Ishikawa (cell line): ENCODE measurements around the gene USP22.

Experiments used
- CEBPB ChIP-seq: IDR thresholded peaks from 2 replicates; pipeline ENCODE4 v1.6.1; 2012
- CREB1 ChIP-seq: IDR thresholded peaks from 2 replicates; pipeline ENCODE4 v1.6.1; 2012; ENCODE audit warnings: low read depth
- EGR1 ChIP-seq: IDR thresholded peaks from 2 replicates; pipeline ENCODE4 v1.6.1; 2012
- EP300 ChIP-seq: IDR thresholded peaks from 2 replicates; pipeline ENCODE4 v1.6.1; 2012; ENCODE audit warnings: borderline replicate concordance
- FOXM1 ChIP-seq: IDR thresholded peaks from 2 replicates; pipeline ENCODE4 v1.6.1; 2012; ENCODE audit warnings: low read depth, borderline replicate concordance
- NFIC ChIP-seq: IDR thresholded peaks from 2 replicates; pipeline ENCODE4 v1.6.1; 2012
- RAD21 ChIP-seq: IDR thresholded peaks from 2 replicates; pipeline ENCODE4 v1.6.1; 2012; ENCODE audit warnings: low read depth
- TAF1 ChIP-seq: IDR thresholded peaks from 2 replicates; pipeline ENCODE4 v1.6.1; 2012; ENCODE audit warnings: low read depth, mild to moderate bottlenecking
- TCF12 ChIP-seq: IDR thresholded peaks from 2 replicates; pipeline ENCODE4 v1.6.1; 2012; ENCODE audit warnings: low read depth
- TEAD4 ChIP-seq: IDR thresholded peaks from 2 replicates; pipeline ENCODE4 v1.6.1; 2012
- YY1 ChIP-seq: IDR thresholded peaks from 2 replicates; pipeline ENCODE4 v1.6.1; 2012; ENCODE audit warnings: low read depth
- ZBTB7A ChIP-seq: IDR thresholded peaks from 2 replicates; pipeline ENCODE4 v1.6.1; 2012; ENCODE audit warnings: low read depth
- TF ChIP-seq, protein P1 (sequence below): IDR thresholded peaks from 2 replicates; pipeline ENCODE4 v1.6.1; 2012; ENCODE audit warnings: low read depth, mild to moderate bottlenecking
- TF ChIP-seq, protein P2 (sequence below): IDR thresholded peaks from 2 replicates; pipeline ENCODE4 v1.6.1; 2012
- TF ChIP-seq, protein P3 (sequence below): IDR thresholded peaks from 2 replicates; pipeline ENCODE4 v1.6.1; 2012

Gene USP22

DNA sequence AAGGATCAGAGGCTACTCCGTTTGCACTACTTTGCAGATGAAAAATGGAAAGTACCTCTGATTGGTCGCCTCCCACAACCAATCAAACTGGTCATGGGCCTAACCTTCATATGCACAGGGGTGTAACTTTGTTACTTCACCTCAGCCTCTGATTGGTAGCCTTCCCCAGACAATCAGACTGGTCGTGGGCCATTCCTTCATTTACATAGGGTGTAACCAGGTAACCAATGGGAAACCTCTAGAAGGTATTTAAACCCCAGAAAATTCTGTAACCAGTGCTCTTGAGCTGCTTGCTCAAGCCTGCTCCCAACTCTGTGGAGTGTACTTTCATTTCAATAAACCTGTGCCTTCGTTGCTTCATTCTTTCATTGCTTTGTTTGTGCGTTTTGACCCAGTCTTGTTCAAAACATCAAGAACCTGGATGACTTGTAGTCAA lies 39.2 kb upstream of the USP22 start:
- TF ChIP-seq TEAD4, result no peak
- TF ChIP-seq, protein P1, sequence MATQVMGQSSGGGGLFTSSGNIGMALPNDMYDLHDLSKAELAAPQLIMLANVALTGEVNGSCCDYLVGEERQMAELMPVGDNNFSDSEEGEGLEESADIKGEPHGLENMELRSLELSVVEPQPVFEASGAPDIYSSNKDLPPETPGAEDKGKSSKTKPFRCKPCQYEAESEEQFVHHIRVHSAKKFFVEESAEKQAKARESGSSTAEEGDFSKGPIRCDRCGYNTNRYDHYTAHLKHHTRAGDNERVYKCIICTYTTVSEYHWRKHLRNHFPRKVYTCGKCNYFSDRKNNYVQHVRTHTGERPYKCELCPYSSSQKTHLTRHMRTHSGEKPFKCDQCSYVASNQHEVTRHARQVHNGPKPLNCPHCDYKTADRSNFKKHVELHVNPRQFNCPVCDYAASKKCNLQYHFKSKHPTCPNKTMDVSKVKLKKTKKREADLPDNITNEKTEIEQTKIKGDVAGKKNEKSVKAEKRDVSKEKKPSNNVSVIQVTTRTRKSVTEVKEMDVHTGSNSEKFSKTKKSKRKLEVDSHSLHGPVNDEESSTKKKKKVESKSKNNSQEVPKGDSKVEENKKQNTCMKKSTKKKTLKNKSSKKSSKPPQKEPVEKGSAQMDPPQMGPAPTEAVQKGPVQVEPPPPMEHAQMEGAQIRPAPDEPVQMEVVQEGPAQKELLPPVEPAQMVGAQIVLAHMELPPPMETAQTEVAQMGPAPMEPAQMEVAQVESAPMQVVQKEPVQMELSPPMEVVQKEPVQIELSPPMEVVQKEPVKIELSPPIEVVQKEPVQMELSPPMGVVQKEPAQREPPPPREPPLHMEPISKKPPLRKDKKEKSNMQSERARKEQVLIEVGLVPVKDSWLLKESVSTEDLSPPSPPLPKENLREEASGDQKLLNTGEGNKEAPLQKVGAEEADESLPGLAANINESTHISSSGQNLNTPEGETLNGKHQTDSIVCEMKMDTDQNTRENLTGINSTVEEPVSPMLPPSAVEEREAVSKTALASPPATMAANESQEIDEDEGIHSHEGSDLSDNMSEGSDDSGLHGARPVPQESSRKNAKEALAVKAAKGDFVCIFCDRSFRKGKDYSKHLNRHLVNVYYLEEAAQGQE, result no peak
- TF ChIP-seq, protein P2, sequence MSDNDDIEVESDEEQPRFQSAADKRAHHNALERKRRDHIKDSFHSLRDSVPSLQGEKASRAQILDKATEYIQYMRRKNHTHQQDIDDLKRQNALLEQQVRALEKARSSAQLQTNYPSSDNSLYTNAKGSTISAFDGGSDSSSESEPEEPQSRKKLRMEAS, result no peak
- TF ChIP-seq YY1, result no peak
- no peak for TF ChIP-seq CREB1

GRCh38 chr17:21079196-21079595 lies 36.4 kb upstream of the USP22 start:
- TF ChIP-seq TEAD4 (no peak), CREB1 (no peak), NFIC (no peak), CEBPB (no peak), ZBTB7A (no peak)
- TF ChIP-seq, protein P1, result no peak

DNA sequence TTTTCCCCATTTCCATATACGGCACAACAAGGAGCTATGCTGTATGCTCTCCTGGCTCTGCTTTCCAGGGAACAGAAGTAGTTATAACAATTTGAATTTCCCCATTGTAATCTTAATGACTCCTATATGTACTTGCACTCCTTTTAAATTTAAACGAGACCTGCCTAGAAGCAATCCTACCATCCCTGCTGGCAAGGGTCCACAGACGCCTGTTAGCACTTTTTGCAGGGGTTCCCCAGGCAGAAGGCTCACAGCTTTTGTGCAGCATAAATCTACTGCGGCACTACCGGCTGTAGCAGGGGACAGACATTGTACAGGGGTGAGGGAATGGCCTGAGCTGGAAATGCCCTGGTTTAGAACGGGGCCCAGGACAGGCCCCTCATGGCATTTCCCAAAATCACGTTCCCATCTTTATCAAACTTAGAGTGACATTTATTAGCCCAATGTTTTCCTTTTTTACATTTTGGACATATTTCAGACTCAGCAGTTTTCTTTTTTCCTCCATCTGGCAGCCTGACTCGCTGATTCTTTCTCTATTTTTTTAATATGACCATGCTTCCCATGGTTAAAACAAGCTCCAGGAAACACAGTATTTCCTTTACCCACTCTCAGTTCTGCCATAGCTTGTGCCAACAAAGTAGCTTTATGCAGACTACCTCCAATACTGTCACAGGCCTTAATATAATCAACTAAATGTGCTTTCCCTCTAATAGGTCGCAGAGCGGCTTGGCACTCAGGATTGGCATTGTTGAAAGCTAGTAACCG lies 35.4 kb upstream of the USP22 start:
- TF ChIP-seq, protein P1, result no peak
- TF ChIP-seq FOXM1, result no peak
- TF ChIP-seq CREB1, result no peak
- no peak for TF ChIP-seq TAF1
- no peak for TF ChIP-seq CEBPB
- TF ChIP-seq ZBTB7A, result no peak
- TF ChIP-seq RAD21, result no peak
- no peak for TF ChIP-seq YY1
- no peak for TF ChIP-seq TCF12
- no peak for TF ChIP-seq TEAD4
- TF ChIP-seq, protein P3, sequence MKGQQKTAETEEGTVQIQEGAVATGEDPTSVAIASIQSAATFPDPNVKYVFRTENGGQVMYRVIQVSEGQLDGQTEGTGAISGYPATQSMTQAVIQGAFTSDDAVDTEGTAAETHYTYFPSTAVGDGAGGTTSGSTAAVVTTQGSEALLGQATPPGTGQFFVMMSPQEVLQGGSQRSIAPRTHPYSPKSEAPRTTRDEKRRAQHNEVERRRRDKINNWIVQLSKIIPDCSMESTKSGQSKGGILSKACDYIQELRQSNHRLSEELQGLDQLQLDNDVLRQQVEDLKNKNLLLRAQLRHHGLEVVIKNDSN, result no peak
- TF ChIP-seq EGR1, result no peak
- TF ChIP-seq EP300, result no peak
- TF ChIP-seq, protein P2, result no peak
- no peak for TF ChIP-seq NFIC

DNA sequence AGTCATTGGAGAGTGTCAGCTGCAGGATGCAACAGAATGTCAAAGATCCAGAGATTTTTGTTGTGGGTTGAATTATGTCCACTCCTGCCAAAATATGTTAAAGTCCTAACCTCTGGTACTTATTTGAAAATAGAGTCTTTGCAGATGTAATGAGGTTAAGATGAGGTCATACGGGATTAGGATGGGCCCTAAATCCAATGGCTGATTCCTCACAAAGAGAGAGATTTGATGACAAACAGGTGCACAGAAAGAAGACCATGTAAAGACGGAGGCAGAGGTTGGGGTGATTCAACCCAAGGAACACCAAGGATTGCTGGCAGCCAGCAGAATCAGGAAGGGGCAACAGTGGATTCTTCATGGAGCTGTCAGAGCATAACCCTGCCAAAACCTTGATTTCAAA lies 34.5 kb upstream of the USP22 start:
- TF ChIP-seq TEAD4, result no peak
- TF ChIP-seq, protein P2, result no peak
- no peak for TF ChIP-seq EP300
- TF ChIP-seq CEBPB, result no peak
- no peak for TF ChIP-seq TAF1
- TF ChIP-seq, protein P1, result no peak
- no peak for TF ChIP-seq FOXM1
- no peak for TF ChIP-seq EGR1
- no peak for TF ChIP-seq YY1
- no peak for TF ChIP-seq RAD21
- no peak for TF ChIP-seq TCF12
- no peak for TF ChIP-seq NFIC
